Measurements from ENCODE around the gene INPP4A. TPM values are rescaled to one million over a fixed set of nuclear protein-coding genes. Genes with fewer than 3 reads are reported as not detected.

Gene INPP4A
- total and polyA plus RNA-seq, 10 of the 15 experiments (the other 5 are each of a cell fraction or from before 2014, with no cell fraction given), result 4.7 to 62.3 (median 36.9) TPM

DNA sequence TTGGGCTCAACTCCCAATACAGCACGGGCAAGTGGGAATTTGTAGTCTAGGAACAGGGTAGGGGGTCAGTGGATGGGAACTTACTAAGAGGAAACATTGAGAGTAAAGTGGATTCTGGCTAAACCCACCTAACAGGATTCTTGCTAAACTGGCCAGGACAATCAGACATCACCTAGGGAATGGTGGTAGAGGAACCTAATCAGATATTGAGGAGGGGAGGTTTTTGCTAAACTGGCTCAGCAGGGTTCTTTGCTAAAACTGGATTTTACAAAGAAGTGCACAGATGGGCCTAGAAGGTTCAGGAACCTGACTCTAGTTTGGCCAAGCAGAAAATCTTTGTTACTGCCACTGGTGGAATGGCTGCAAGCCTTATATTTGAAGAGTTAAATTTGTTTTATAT is 55.9 kb downstream of the INPP4A start:
- no peak overlapping the region for H3K4me2 ChIP-seq (ENCODE audit: control insufficient read depth, insufficient read depth)
- H3K9me3 ChIP-seq (replicated peaks; ENCODE audit: control insufficient read depth, insufficient read depth, low read length), result peaks cover 17% of the 10 kb centered on the region; the same call in 2 of the 3 replicates
- no peak for FAIRE-seq
- CTCF ChIA-PET, result interaction anchor here (0.7 to 1.3 kb wide), 2 partner anchors 18 to 90 kb away, joined by 3 read pairs; no protein-coding TSS in a partner anchor
- H3K36me3 ChIP-seq (ENCODE audit: control insufficient read depth in 2 of 2, insufficient read depth in 2 of 2, low read length in 1 of 2), result peaks cover 20 to 25% of the 10 kb centered on the region in 2 experiments
- RAD21 ChIA-PET (ENCODE audit: unreplicated experiment), result no interaction called here
- no peak overlapping the region for H2AFZ ChIP-seq (ENCODE audit: control insufficient read depth, low read depth, low read length)
- 91% methylated on average over 1 of the region's 1 CpG for WGBS (ENCODE audit: insufficient coverage, insufficient replicate concordance, low lambda C conversion rate, missing lambda C conversion rate)
- H4K20me1 ChIP-seq (ENCODE audit: control insufficient read depth, insufficient read depth), result peaks cover 6% of the 10 kb centered on the region
- TSS peak; percentile 1 for BruUV-seq (replicated peaks)
- POLR2A ChIA-PET, result interaction anchor here (0.5 kb wide), 1 partner anchor 53 kb away, joined by 5 read pairs; no protein-coding TSS in a partner anchor
- no peak for DNase-seq (ENCODE audit: low read depth, low spot score)
- no peak overlapping the region for H3K9ac ChIP-seq (ENCODE audit: control insufficient read depth, insufficient read depth, low read length)
- peaks cover 22% of the 10 kb centered on the region; the same call in 1 of the 2 replicates for H3K4me1 ChIP-seq (ENCODE audit: control insufficient read depth, insufficient read depth, low read length)
- no peak for ATAC-seq
- in situ Hi-C loops (cut with MboI) (no loop called here), intact Hi-C loops (cut with micrococcal nuclease; ENCODE audit: unreplicated experiment) (no loop called here)
- no peaks in the 10 kb centered on the region for H3K27me3 ChIP-seq (replicated peaks in 1 of 2; ENCODE audit: control insufficient read depth in 2 of 2, insufficient read depth in 2 of 2, low read length in 1 of 2)
- SMC1A ChIA-PET (ENCODE audit: uncharacterized antibody, unreplicated experiment), result no interaction called here
- H3K27ac ChIP-seq (ENCODE audit: control insufficient read depth, insufficient read depth), result no peak overlapping the region
- no peak overlapping the region for H3K4me3 ChIP-seq
- TF ChIP-seq SIN3A (IDR thresholded peaks at IDR 0.05; ENCODE audit: low read depth, low read length) (no peak), BRCA1 (IDR thresholded peaks at IDR 0.05; ENCODE audit: low read depth, low read length) (no peak), POLR2AphosphoS2 (IDR thresholded peaks at IDR 0.05; ENCODE audit: low read depth, low read length) (no peak), ZNF274 (IDR thresholded peaks at IDR 0.05; ENCODE audit: insufficient read depth, insufficient read length) (no peak), YBX1 (IDR thresholded peaks at IDR 0.05) (no peak), ELK1 (IDR thresholded peaks at IDR 0.05; ENCODE audit: low read depth, low read length) (no peak), ZSCAN29 (IDR thresholded peaks at IDR 0.05) (no peak), ZNF217 (IDR thresholded peaks at IDR 0.05) (no peak), PBX3 (IDR thresholded peaks at IDR 0.05; ENCODE audit: insufficient replicate concordance, low read depth, low read length) (no peak), LARP7 (IDR thresholded peaks at IDR 0.05) (no peak)
- TF ChIP-seq, protein P1, sequence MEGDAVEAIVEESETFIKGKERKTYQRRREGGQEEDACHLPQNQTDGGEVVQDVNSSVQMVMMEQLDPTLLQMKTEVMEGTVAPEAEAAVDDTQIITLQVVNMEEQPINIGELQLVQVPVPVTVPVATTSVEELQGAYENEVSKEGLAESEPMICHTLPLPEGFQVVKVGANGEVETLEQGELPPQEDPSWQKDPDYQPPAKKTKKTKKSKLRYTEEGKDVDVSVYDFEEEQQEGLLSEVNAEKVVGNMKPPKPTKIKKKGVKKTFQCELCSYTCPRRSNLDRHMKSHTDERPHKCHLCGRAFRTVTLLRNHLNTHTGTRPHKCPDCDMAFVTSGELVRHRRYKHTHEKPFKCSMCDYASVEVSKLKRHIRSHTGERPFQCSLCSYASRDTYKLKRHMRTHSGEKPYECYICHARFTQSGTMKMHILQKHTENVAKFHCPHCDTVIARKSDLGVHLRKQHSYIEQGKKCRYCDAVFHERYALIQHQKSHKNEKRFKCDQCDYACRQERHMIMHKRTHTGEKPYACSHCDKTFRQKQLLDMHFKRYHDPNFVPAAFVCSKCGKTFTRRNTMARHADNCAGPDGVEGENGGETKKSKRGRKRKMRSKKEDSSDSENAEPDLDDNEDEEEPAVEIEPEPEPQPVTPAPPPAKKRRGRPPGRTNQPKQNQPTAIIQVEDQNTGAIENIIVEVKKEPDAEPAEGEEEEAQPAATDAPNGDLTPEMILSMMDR (IDR thresholded peaks at IDR 0.05 in 2 of 3, conservative IDR thresholded peaks at IDR 0.05 in 1 of 3; ENCODE audit: control insufficient read depth in 2 of 3, extremely low read depth in 1 of 3, insufficient read depth in 1 of 3, low read depth in 3 of 3, low read length in 3 of 3), result no peak
- TF ChIP-seq, protein P2, sequence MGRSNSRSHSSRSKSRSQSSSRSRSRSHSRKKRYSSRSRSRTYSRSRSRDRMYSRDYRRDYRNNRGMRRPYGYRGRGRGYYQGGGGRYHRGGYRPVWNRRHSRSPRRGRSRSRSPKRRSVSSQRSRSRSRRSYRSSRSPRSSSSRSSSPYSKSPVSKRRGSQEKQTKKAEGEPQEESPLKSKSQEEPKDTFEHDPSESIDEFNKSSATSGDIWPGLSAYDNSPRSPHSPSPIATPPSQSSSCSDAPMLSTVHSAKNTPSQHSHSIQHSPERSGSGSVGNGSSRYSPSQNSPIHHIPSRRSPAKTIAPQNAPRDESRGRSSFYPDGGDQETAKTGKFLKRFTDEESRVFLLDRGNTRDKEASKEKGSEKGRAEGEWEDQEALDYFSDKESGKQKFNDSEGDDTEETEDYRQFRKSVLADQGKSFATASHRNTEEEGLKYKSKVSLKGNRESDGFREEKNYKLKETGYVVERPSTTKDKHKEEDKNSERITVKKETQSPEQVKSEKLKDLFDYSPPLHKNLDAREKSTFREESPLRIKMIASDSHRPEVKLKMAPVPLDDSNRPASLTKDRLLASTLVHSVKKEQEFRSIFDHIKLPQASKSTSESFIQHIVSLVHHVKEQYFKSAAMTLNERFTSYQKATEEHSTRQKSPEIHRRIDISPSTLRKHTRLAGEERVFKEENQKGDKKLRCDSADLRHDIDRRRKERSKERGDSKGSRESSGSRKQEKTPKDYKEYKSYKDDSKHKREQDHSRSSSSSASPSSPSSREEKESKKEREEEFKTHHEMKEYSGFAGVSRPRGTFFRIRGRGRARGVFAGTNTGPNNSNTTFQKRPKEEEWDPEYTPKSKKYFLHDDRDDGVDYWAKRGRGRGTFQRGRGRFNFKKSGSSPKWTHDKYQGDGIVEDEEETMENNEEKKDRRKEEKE (IDR thresholded peaks at IDR 0.05), result no peak
- TF ChIP-seq, protein P3, sequence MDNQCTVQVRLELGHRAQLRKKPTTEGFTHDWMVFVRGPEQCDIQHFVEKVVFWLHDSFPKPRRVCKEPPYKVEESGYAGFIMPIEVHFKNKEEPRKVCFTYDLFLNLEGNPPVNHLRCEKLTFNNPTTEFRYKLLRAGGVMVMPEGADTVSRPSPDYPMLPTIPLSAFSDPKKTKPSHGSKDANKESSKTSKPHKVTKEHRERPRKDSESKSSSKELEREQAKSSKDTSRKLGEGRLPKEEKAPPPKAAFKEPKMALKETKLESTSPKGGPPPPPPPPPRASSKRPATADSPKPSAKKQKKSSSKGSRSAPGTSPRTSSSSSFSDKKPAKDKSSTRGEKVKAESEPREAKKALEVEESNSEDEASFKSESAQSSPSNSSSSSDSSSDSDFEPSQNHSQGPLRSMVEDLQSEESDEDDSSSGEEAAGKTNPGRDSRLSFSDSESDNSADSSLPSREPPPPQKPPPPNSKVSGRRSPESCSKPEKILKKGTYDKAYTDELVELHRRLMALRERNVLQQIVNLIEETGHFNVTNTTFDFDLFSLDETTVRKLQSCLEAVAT (IDR thresholded peaks at IDR 0.05), result no peak
- H3K79me2 ChIP-seq (ENCODE audit: control insufficient read depth, insufficient read depth, low read length), result peaks cover 31% of the 10 kb centered on the region

All from GM12878 (cell line).